Glutamatergic neuron (in vitro differentiated cells): ENCODE results near the gene MACROD2. TPM values are rescaled to one million over a fixed set of nuclear protein-coding genes. Genes with fewer than 3 reads are reported as not detected.

Experiments used
- DNase-seq: peaks from one replicate; pipeline ENCODE4 v3.0.0; 2022
- H3K27ac Mint-ChIP-seq: one replicate; pipeline ENCODE4 v1.8.0; 2020; ENCODE audit warnings: mild to moderate bottlenecking, mixed read lengths, inconsistent platforms; ENCODE audit not compliant: unreplicated experiment
- H3K27me3 Mint-ChIP-seq: one replicate; pipeline ENCODE4 v1.8.0; 2020; ENCODE audit warnings: mild to moderate bottlenecking, moderate library complexity, mixed read lengths, inconsistent platforms; ENCODE audit not compliant: unreplicated experiment
- H3K36me3 Mint-ChIP-seq: one replicate; pipeline ENCODE4 v1.8.0; 2020; ENCODE audit warnings: mild to moderate bottlenecking, mixed read lengths, inconsistent platforms; ENCODE audit not compliant: unreplicated experiment
- H3K4me1 Mint-ChIP-seq: one replicate; pipeline ENCODE4 v1.8.0; 2020; ENCODE audit warnings: mild to moderate bottlenecking, low read depth, mixed read lengths, inconsistent platforms; ENCODE audit not compliant: unreplicated experiment
- H3K4me3 Mint-ChIP-seq: one replicate; pipeline ENCODE4 v1.8.0; 2020; ENCODE audit warnings: mild to moderate bottlenecking, mixed read lengths, inconsistent platforms; ENCODE audit not compliant: unreplicated experiment
- H3K9me3 Mint-ChIP-seq: one replicate; pipeline ENCODE4 v1.8.0; 2020; ENCODE audit warnings: mild to moderate bottlenecking, moderate library complexity, mixed read lengths, inconsistent platforms; ENCODE audit not compliant: unreplicated experiment
- CTCF ChIP-seq: fragments of 200-600 bp; sonication (generic); IDR thresholded peaks from one replicate; pipeline ENCODE4 v1.5.0; 2021; ENCODE audit not compliant: partially characterized antibody, unreplicated experiment
- total RNA-seq: library from RNA; stranded (reverse); fragmentation: NEBNext Ultra II Directional; extraction: Animal tissue kit (Norgen Biotek cat#: 25700); gene quantifications from one replicate; pipeline ENCODE4 v1.2.1, GENCODE V29; 2021; ENCODE audit not compliant: unreplicated experiment

MACROD2 gene
- total RNA-seq, 1 donor from 2014 or later, result 8.7 TPM

GRCh38 chr20:15594158-15594695, 1598.9 kb downstream of the MACROD2 start:
- DNase-seq, result no peak
- no peak for TF ChIP-seq CTCF
- Mint-ChIP-seq H3K4me1 (peaks cover 4% of the 10 kb centered on the region), H3K36me3 (no peaks in the 10 kb centered on the region), H3K27ac (no peak overlapping the region), H3K4me3 (no peak overlapping the region), H3K9me3 (no peaks in the 10 kb centered on the region), H3K27me3 (no peaks in the 10 kb centered on the region)

GRCh38 chr20:15596220-15596890, 1601.0 kb downstream of the MACROD2 start:
- no peak for DNase-seq
- H3K4me3 Mint-ChIP-seq, result no peak overlapping the region
- H3K36me3 Mint-ChIP-seq, result no peaks in the 10 kb centered on the region
- H3K4me1 Mint-ChIP-seq, result peaks cover 4% of the 10 kb centered on the region
- no peak overlapping the region for H3K27ac Mint-ChIP-seq
- H3K27me3 Mint-ChIP-seq, result no peaks in the 10 kb centered on the region
- H3K9me3 Mint-ChIP-seq, result peaks cover 1% of the 10 kb centered on the region
- no peak for TF ChIP-seq CTCF

DNA sequence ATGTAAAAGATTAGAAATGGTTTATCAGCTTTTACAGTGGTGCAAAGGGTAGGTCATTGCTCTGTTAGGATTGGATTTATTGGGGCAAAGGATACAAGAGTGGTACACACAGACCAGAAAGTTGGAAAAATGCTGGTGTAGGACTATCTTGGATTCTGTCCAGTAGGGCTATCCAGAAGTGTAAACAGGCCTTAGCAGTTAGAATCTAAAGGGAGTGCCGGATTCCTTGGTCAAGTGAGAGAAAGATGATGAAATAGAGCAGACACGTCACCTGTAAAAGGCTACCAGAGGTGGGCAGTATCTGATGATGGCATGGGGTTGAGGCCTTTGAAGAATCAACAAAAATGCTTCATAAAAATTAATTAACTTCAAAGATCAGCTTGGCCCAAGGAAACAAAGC, 1602.0 kb downstream of the MACROD2 start:
- no peak overlapping the region for H3K4me3 Mint-ChIP-seq
- H3K27ac Mint-ChIP-seq, result no peak overlapping the region
- H3K4me1 Mint-ChIP-seq, result peaks cover under 1% of the 10 kb centered on the region
- TF ChIP-seq CTCF, result no peak
- no peak for DNase-seq
- H3K9me3 Mint-ChIP-seq, result peaks cover 1% of the 10 kb centered on the region
- H3K27me3 Mint-ChIP-seq, result no peaks in the 10 kb centered on the region
- no peaks in the 10 kb centered on the region for H3K36me3 Mint-ChIP-seq

DNA sequence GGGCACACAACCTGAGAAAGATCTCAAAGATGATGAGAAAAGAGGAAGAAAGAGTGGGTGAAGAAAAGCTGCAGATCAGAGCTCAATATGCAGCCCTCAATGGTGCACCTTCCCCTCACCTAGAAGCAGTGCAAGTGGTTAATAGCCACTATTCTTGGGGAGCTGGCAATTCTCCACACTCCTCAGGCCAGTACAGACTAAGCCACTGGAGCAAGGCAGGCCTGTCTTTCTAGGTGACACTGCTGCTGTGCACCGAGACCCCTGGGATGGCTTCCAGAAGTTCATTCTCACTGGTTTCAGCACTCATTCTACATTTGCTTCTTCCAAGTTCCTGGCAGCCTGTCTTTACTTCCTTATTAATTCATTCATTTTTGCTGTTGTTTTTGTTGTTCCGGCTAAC, 1604.6 kb downstream of the MACROD2 start:
- H3K27me3 Mint-ChIP-seq, result no peaks in the 10 kb centered on the region
- H3K9me3 Mint-ChIP-seq, result peaks cover 1% of the 10 kb centered on the region
- no peak overlapping the region for H3K4me3 Mint-ChIP-seq
- DNase-seq, result no peak
- H3K4me1 Mint-ChIP-seq, result no peaks in the 10 kb centered on the region
- H3K27ac Mint-ChIP-seq, result no peak overlapping the region
- TF ChIP-seq CTCF, result no peak
- no peaks in the 10 kb centered on the region for H3K36me3 Mint-ChIP-seq

DNA sequence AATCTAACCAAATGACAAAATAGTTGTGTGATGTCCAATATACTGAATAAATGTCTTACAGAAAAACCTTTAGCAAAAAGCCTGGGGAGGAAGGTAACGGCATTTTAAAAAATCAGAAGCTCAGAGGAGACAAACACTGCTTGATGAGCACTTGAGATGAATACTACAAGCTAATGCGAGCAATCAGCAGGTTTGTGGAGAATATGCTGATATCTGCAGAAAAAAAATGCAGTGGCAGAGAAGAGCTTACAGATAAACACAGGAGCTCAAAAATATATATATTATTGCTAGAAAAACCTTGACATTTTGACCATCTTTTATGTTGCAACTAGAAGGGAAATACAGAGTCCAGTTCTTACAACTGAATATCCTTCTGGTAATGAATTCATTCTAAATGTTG, 1605.2 kb downstream of the MACROD2 start:
- no peak for TF ChIP-seq CTCF
- no peak overlapping the region for H3K27ac Mint-ChIP-seq
- DNase-seq, result no peak
- H3K9me3 Mint-ChIP-seq, result peaks cover 1% of the 10 kb centered on the region
- H3K27me3 Mint-ChIP-seq, result no peaks in the 10 kb centered on the region
- H3K4me1 Mint-ChIP-seq, result no peaks in the 10 kb centered on the region
- H3K36me3 Mint-ChIP-seq, result no peaks in the 10 kb centered on the region
- H3K4me3 Mint-ChIP-seq, result no peak overlapping the region
